CD4-positive, alpha-beta T cell treated with Interleukin-6 for 4 hours (primary cell): ENCODE data around the gene EIF2S3B.
"Not testable (repeated sequence)": the region's sequence is repeated elsewhere in the genome, so short reads cannot be mapped to it uniquely, and the experiment has no call there.

ENCODE experiments used
- DNase-seq: peaks from one replicate; pipeline ENCODE4 v3.0.0-alpha.2; 2020; ENCODE audit warnings: mixed read lengths

EIF2S3B gene

GRCh38 chr12:10505620-10506019 is at the start of gene EIF2S3B:
TSS of gene EIF2S3B (plus strand) at chr12:10505890. CDS start at chr12:10505903, 13 bp downstream.
- no peak for DNase-seq

GRCh38 chr12:10456856-10457255 is 48.8 kb upstream of the EIF2S3B start:
- DNase-seq, result no peak

DNA sequence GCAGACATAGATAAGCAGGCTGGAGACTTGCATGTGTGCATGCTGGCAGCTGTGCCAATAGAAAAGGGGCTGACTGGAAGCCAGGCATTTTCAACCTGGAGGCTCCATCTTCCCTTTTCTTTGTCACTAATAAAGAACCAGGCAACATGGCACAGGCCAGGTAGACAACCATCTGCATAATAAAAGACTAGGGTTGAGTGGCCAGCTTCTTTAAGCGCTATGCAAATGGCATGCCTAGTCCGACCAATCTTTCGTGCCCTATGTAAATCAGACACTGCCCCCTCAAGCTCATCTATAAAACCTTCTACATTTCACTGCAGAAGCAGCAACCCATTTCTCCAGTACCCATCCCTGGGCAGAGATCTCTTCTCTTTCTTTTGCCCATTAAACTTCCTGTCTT is 47.9 kb upstream of the EIF2S3B start:
- DNase-seq, result no peak

GRCh38 chr12:10466311-10466710 is 39.4 kb upstream of the EIF2S3B start:
- DNase-seq, result no peak

DNA sequence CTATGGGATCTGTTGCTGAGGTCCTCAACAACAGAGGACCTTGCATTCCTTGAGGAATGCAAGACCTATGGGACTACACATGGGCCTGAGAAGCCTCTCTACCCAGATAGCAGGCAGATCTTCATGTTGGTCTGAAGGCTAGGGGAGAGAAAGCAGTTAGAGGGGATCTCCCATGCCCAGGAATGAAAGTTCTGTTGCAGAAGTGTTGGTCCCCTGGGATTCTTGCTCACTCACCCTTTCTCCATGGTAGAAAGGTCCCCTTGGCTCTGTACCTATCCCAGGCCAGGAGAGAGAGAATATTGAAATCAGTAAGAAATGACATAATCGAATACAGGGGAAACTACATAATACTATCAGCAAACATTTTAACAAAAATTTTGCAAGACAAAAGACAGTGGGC is 36.0 kb upstream of the EIF2S3B start:
- DNase-seq, result no peak

- not testable (repeated sequence) for DNase-seq
Measured at GRCh38 chr12:10472808-10473207, 32.9 kb upstream of the EIF2S3B start.

DNA sequence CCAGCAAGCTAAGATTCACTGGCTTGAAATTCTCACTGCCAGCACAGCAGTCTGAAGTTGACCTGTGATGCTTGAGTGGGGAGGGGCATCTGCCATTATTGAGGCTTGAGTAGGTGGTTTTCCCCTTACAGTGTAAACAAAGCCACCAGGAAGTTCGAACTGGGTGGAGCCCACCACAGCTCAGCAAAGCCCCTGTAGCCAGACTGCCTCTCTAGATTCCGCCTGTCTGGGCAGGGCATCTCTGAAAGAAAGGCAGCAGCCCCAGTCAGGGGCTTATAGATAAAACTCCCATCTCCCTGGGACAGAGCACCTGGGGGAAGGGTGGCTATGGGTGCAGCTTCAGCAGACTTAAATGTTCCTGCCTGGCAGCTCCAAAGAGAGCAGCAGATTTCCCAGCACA is 23.8 kb upstream of the EIF2S3B start:
- DNase-seq, result not testable (repeated sequence)

DNA sequence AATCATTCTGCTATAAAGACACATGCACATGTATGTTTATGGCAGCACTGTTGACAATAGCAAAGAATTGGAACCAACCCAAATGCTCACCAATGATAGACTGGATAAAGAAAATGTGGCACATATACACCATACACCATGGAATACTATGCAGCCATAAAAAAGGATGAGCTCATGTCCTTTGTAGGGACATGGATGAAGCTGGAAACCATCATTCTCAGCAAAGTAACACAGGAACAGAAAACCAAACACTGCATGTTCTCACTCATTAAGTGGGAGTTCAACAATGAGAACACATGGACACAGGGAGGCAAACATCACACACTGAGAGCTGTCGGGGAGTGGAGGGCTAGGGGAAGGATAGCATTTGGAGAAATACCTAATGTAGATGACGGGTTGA is 18.4 kb upstream of the EIF2S3B start:
- not testable (repeated sequence) for DNase-seq

DNA sequence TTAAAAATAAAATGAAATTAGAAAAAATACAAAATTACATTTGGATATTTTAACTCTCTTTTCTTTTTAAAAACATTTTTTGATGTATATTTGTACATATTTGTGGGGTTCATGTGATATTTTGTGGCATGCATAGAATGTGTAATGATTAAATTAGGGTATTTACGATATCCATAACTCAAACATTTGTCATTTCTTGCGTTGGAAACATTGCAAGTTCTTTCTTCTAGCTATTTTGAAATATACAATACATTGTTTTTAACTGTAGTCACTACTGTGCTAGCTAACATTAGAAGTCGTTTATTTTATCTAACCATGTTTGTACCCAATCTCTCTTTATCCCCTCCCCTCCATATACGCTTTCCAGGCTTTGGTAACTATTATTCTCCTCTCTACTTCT is 13.9 kb upstream of the EIF2S3B start:
- DNase-seq, result no peak

GRCh38 chr12:10497602-10498001 is 8.1 kb upstream of the EIF2S3B start:
- DNase-seq, result no peak

GRCh38 chr12:10498042-10498441 is 7.6 kb upstream of the EIF2S3B start:
- DNase-seq, result no peak

DNA sequence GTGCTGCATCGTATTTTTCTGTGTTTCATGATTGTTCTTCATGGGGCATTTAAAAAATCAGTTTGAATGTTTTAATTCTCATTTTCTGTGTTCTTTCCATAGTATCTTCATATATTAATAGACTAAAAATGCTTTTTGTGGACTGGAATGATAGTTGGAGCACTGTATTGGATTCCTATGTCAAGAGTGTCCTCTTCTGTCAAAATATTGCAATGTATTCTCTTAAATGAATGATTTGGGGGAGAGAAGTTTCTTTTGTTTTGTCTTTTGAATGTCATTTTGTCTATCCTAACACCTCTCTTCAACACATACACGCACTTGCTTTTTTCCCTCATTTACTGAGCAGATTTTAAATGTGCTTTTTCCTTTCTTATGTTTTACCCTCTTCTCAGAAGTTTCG is 4.7 kb upstream of the EIF2S3B start:
- no peak for DNase-seq

DNA sequence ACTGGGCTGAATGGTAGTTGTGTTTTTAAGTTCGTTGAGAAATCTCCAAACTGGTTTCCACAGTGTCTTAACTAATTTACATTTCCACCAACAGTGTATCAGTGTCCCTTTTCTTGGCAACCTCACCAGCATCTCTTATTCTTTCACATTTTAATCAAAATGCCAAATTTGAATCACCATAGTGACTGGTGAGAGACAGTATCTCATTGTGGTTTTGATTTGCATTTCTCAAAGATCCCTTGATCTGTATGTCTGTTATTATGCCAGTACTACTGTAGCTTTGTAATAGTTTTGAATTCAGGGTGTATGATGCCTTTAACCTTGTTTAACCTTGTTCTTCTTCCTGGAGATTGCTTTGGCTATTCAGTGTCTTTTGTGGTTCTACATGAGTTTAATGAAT is 2.2 kb upstream of the EIF2S3B start:
- DNase-seq, result no peak

DNA sequence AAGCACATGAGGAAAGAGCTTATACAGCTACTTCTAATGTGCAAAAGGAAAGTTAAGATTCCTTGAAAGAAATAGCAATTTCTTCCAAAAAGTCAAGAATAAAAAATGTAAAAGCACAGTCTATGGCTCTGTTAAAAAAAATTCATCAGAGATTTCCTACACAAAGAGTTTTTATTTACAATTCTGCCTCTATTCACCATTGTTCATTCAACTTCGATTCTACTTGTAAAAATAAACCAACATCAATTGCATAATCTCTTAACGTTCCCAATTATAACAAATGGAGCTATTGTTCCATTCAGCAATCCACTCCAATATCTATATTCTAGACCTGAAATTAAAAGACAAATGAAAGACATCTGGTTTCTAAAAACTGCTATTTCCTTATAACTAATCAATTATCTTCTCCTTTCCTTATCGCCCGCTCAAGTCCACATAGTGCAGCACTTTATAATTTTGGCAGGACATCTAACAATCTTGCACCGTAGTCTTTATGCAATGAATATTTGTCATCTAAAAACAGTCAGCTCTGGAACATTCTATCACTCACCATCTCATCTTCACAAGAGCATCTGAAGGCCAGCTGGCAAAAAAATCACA is 6.2 kb downstream of the EIF2S3B start:
- DNase-seq, result no peak

DNA sequence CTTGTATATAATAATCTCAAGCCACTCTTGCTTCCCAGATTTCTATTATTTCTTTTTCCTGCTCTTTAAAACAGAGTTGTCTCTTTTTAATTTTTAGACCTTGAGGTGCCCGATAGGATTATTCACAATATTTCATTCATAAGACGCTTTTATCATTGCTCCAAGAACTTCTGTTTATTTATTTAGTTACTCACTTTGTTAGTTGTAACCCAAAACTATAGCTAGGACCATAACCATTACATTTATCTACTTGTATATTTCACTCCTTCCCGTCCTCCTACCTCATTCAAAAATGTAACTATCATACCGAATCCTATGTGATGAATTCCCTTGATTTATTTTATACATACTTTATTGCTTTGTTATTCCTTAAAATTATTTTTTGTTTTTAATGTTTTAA is 7.1 kb downstream of the EIF2S3B start:
- DNase-seq, result no peak

GRCh38 chr12:10521555-10521954 is 15.9 kb downstream of the EIF2S3B start:
- DNase-seq, result no peak

DNA sequence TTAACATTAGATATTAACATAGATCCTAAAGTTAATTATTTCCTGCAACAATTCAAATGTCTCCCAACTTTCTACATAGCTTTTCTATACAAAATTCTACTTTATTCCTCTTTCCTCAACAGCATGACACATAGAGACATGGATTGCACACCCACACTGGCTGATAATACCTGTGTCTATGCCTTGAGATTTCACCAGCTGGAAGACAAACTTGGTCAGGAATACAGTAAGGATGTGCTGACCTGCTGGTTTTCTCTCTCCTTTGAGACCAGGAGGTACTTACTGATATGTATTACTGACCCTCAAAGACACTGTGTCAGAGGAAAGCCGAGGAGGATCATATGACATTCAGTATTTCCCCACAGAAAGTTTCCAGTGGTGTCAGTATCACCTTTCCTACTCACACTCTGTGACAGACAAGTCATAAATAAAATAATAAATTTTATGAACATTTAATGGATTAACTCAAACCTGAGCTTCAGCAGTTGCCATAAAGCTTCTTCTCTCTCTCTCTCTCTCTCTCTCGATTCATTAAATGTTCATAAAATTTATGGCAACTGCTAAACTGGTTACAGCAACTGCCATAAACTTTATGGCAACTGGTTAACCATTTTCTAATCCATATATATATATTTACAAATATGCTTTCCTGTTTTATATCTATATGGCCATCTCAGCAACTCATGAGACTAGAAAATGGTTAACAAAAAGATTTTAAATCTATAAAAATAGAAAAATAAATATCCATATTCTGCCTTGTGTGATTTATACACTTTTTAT is 22.7 kb downstream of the EIF2S3B start:
- no peak for DNase-seq

GRCh38 chr12:10529603-10530002 is 23.9 kb downstream of the EIF2S3B start:
- no peak for DNase-seq

GRCh38 chr12:10537721-10538120 is 32.0 kb downstream of the EIF2S3B start:
- no peak for DNase-seq

DNA sequence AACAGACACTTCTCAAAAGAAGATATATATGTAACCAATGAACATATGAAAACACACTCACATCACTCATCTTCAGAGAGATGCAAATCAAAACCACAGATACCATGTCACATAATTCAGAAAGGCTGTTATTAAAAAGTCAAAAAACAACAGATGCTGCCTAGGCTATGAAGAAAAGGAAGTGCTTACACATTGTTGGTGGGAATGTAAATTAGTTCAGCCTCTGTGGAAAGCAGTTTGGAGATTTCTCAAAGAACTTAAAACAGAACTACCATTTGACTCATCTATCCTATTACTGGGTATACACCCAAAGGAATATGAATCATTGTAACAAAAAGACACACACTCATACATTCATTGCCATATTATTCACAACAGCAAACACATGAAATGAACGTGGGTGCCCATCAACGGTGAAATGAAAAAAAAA is 35.1 kb downstream of the EIF2S3B start:
- no peak for DNase-seq

DNA sequence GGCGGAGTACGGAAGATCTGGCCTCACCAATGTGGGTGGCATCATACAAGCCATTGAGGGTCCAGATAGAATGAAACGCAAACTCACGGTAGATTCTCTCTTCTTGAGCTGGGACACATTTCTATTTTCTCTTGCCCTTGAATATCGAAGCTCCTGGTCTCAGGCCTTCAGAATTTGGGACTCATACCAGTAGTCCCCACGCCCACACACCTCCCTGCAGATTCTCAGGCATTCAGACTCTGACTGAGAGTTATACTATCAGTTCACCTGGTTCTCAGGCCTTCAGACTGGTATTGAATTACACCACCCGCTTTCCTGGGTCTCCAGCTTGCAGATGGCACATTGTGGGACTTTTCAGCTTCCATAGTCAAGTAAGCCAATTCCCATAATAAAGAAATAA is 37.8 kb downstream of the EIF2S3B start:
- no peak for DNase-seq

DNA sequence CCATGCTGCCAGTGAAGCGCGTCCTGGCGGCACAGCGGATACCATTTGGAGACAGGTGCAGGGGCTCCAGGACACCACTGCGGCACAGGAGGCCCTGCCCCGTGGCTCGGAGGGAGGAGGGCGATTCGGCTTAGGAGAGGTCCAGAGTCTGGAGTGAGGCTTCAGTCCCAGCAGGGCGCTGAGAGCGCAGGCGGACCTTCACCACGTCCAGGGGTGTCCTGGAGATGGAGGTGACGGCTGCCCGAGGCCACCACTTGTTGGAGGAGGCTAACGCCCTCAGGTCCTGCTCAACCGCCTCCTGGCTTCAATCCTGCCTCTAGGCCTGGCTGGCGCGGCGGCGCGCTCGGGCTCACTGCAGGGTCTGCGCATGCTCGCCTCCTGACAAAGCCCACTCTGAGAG is 45.7 kb downstream of the EIF2S3B start:
- DNase-seq, result no peak

GRCh38 chr12:10553148-10553547 is 47.5 kb downstream of the EIF2S3B start:
- no peak for DNase-seq

- DNase-seq, result no peak
Measured at GRCh38 chr12:10554228-10554755, 48.6 kb downstream of the EIF2S3B start.
